LNCAP (cell line): Measurements from ENCODE around the gene BEND6.
"Not testable (repeated sequence)": the region's sequence is repeated elsewhere in the genome, so short reads cannot be mapped to it uniquely, and the experiment has no call there.

ENCODE experiments used
- TF ChIP-seq, protein P1 (sequence below): fragments of 450-650 bp; IDR thresholded peaks from 2 replicates; pipeline ENCODE4 v1.5.1; 2017; ENCODE audit warnings: mild to moderate bottlenecking

BEND6 gene

GRCh38 chr6:57046332-57047256 lies 91.7 kb downstream of the BEND6 start, which contains the start of gene KIAA1586:
TSS of gene KIAA1586 (plus strand) at chr6:57046693. CDS start at chr6:57046756, 63 bp downstream.
- TF ChIP-seq, protein P1, sequence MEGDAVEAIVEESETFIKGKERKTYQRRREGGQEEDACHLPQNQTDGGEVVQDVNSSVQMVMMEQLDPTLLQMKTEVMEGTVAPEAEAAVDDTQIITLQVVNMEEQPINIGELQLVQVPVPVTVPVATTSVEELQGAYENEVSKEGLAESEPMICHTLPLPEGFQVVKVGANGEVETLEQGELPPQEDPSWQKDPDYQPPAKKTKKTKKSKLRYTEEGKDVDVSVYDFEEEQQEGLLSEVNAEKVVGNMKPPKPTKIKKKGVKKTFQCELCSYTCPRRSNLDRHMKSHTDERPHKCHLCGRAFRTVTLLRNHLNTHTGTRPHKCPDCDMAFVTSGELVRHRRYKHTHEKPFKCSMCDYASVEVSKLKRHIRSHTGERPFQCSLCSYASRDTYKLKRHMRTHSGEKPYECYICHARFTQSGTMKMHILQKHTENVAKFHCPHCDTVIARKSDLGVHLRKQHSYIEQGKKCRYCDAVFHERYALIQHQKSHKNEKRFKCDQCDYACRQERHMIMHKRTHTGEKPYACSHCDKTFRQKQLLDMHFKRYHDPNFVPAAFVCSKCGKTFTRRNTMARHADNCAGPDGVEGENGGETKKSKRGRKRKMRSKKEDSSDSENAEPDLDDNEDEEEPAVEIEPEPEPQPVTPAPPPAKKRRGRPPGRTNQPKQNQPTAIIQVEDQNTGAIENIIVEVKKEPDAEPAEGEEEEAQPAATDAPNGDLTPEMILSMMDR, result not testable (repeated sequence)

GRCh38 chr6:57048577-57048976 lies 93.7 kb downstream of the BEND6 start:
- TF ChIP-seq, protein P1, result no peak

- TF ChIP-seq, protein P1, result no peak
Measured at GRCh38 chr6:57063847-57064246, 108.9 kb downstream of the BEND6 start.

DNA sequence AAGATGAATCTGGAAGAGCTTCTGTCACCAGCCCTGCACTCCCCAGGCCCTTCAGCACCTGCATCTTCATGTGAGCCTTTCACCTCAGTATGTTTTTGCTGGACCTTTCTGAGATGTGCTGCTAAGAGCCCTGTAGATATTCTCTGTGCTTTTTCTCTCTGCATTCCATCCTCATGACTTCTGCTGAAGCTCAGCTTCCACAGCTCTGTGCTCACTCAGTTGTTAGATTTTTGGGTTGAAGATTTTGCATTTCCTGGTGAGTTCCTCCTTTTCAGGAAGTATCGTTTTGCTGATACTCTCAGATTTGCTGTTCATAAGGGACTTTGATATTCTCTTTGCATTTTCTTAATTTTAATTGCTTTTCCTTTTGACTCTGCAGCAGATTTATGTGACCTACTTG lies 109.9 kb downstream of the BEND6 start:
- TF ChIP-seq, protein P1, result no peak

- TF ChIP-seq, protein P1, result no peak
Measured at GRCh38 chr6:57068061-57068460, 113.2 kb downstream of the BEND6 start.

- TF ChIP-seq, protein P1, result no peak
Measured at GRCh38 chr6:57069228-57069627, 114.3 kb downstream of the BEND6 start.

GRCh38 chr6:57069920-57070331 lies 115.0 kb downstream of the BEND6 start:
- TF ChIP-seq, protein P1, result no peak
